Neural cell (in vitro differentiated cells): Measurements from ENCODE around the gene EIF4EBP2. TPM values are rescaled to one million over a fixed set of nuclear protein-coding genes. Genes with fewer than 3 reads are reported as not detected.

Source experiments
- H2AFZ ChIP-seq: fragments of 200-600, 300-800 bp; sonication (generic), shearing (Covaris generic); 2 replicates; pipeline ENCODE4 v1.6.0; 2014; ENCODE audit warnings: low read depth, mild to moderate bottlenecking, antibody characterized with exemption, low read length, moderate library complexity
- H3F3A ChIP-seq: fragments of 200-600 bp; shearing (Covaris generic); 2 replicates; pipeline ENCODE4 v1.6.1; 2016; ENCODE audit warnings: mild to moderate bottlenecking, moderate library complexity, mixed read lengths, antibody characterized with exemption, low read length; ENCODE audit not compliant: insufficient read depth, poor library complexity, severe bottlenecking
- H3K27ac ChIP-seq: fragments of 200-600, 300-800 bp; sonication (generic), shearing (Covaris generic); 2 replicates; pipeline ENCODE4 v1.5.1; 2014; ENCODE audit warnings: mild to moderate bottlenecking, low read length, moderate library complexity
- H3K27me3 ChIP-seq: fragments of 300-800, 200-600 bp; sonication (generic), shearing (Covaris generic); 2 replicates; pipeline ENCODE4 v1.6.0; 2014; ENCODE audit warnings: mild to moderate bottlenecking, low read depth, low read length, moderate library complexity; ENCODE audit not compliant: insufficient read depth
- H3K36me3 ChIP-seq: fragments of 300-800, 200-600 bp; sonication (generic), shearing (Covaris generic); 2 replicates; pipeline ENCODE4 v1.5.1; 2014; ENCODE audit warnings: mild to moderate bottlenecking, antibody characterized with exemption, low read length, moderate library complexity; ENCODE audit not compliant: insufficient read depth
- H3K4me2 ChIP-seq: fragments of 300-800, 200-600 bp; sonication (generic), shearing (Covaris generic); 2 replicates; pipeline ENCODE4 v1.6.0; 2014; ENCODE audit warnings: mild to moderate bottlenecking, low read length
- H3K4me3 ChIP-seq: fragments of 300-800, 200-600 bp; sonication (generic), shearing (Covaris generic); 2 replicates; pipeline ENCODE4 v1.5.1; 2014; ENCODE audit warnings: mild to moderate bottlenecking, low read length, moderate library complexity
- H3K79me2 ChIP-seq: fragments of 200-600 bp; shearing (Covaris generic); replicated peaks from 2 replicates; pipeline ENCODE4 v1.6.0; 2014; ENCODE audit warnings: mild to moderate bottlenecking, low read length, moderate library complexity; ENCODE audit not compliant: insufficient read depth
- H3K9ac ChIP-seq: fragments of 300-800, 200-600 bp; sonication (generic), shearing (Covaris generic); 2 replicates; pipeline ENCODE4 v1.6.1; 2016; ENCODE audit warnings: mild to moderate bottlenecking, low read length, mixed read lengths
- H3K9me2 ChIP-seq: fragments of 200-600 bp; shearing (Covaris generic); 2 replicates; pipeline ENCODE4 v1.6.1; 2016; ENCODE audit warnings: mild to moderate bottlenecking, low read length, mixed read lengths; ENCODE audit not compliant: insufficient read depth
- H3K9me3 ChIP-seq: fragments of 200-600, 300-800 bp; sonication (generic), shearing (Covaris generic); 2 replicates; pipeline ENCODE4 v1.6.1; 2016; ENCODE audit warnings: mild to moderate bottlenecking, mixed run types, low read length, moderate library complexity, mixed read lengths
- H4K20me1 ChIP-seq: fragments of 200-600 bp; shearing (Covaris generic); 2 replicates; pipeline ENCODE4 v1.6.1; 2016; ENCODE audit warnings: mild to moderate bottlenecking, mixed run types; ENCODE audit not compliant: insufficient read depth
- CTCF ChIP-seq: fragments of 450-650 bp; IDR thresholded peaks from 2 replicates; pipeline ENCODE4 v1.5.1; 2014; ENCODE audit warnings: antibody characterized with exemption, mild to moderate bottlenecking, moderate library complexity; ENCODE audit not compliant: poor library complexity, severe bottlenecking
- EP300 ChIP-seq: fragments of 450-650 bp; conservative IDR thresholded peaks from 2 replicates; pipeline ENCODE4 v1.6.1; 2014; ENCODE audit warnings: antibody characterized with exemption, mild to moderate bottlenecking, moderate library complexity; ENCODE audit not compliant: poor library complexity, severe bottlenecking
- EZH2 ChIP-seq: fragments of 200-600, 300-800 bp; shearing (Covaris generic), sonication (generic); IDR thresholded peaks from 2 replicates; pipeline ENCODE4 v1.6.1; 2014; ENCODE audit warnings: antibody characterized with exemption, low read length, borderline replicate concordance, mild to moderate bottlenecking; ENCODE audit not compliant: insufficient read depth, poor library complexity, severe bottlenecking
- MXI1 ChIP-seq: fragments of 450-650 bp; conservative IDR thresholded peaks from 2 replicates; pipeline ENCODE4 v1.6.1; 2014; ENCODE audit warnings: antibody characterized with exemption, mild to moderate bottlenecking; ENCODE audit not compliant: poor library complexity, severe bottlenecking
- POLR2AphosphoS5 ChIP-seq: IDR thresholded peaks from 2 replicates; pipeline ENCODE4 v1.6.1; 2012
- RAD21 ChIP-seq: fragments of 450-650 bp; conservative IDR thresholded peaks from 2 replicates; pipeline ENCODE4 v1.6.1; 2014; ENCODE audit warnings: antibody characterized with exemption, mild to moderate bottlenecking, moderate library complexity
- REST ChIP-seq: IDR thresholded peaks from 2 replicates; pipeline ENCODE4 v1.6.1; 2012; ENCODE audit warnings: borderline replicate concordance
- SMC3 ChIP-seq: fragments of 450-650 bp; conservative IDR thresholded peaks from 2 replicates; pipeline ENCODE4 v1.6.1; 2014; ENCODE audit warnings: antibody characterized with exemption, mild to moderate bottlenecking, moderate library complexity; ENCODE audit not compliant: poor library complexity
- TAF1 ChIP-seq: IDR thresholded peaks from 2 replicates; pipeline ENCODE4 v1.6.1; 2012; ENCODE audit warnings: low read depth
- polyA plus RNA-seq: library from polyadenylated mRNA; depleted of rRNA; stranded (reverse); fragments of >200 nt; gene quantifications from 2 replicates; pipeline ENCODE4 v1.2.3, GENCODE V29; 2014

EIF4EBP2 gene
- polyA plus RNA-seq, 1 donor from 2014 or later, result 51.7 TPM

- Histone ChIP-seq H4K20me1 (no peaks in the 10 kb centered on the region), H3K27ac (no peak overlapping the region), H3K9me2 (no peaks in the 10 kb centered on the region), H3K4me3 (no peak overlapping the region), H3K79me2 (no peaks in the 10 kb centered on the region), H3F3A (no peaks in the 10 kb centered on the region), H3K9me3 (no peaks in the 10 kb centered on the region), H3K36me3 (no peaks in the 10 kb centered on the region), H3K27me3 (peaks cover 30% of the 10 kb centered on the region), H3K4me2 (no peak overlapping the region), H2AFZ (no peak overlapping the region), H3K9ac (no peak overlapping the region)
- TF ChIP-seq MXI1 (no peak), REST (no peak)
These were observed 71.7 kb downstream of the EIF4EBP2 start for GRCh38 chr10:70475661-70476060.

GRCh38 chr10:70476249-70477035 lies 72.5 kb downstream of the EIF4EBP2 start:
- Histone ChIP-seq H3K36me3 (no peaks in the 10 kb centered on the region), H3K4me2 (no peak overlapping the region), H3K9ac (no peak overlapping the region), H3K27ac (no peak overlapping the region), H4K20me1 (no peaks in the 10 kb centered on the region), H3F3A (no peaks in the 10 kb centered on the region), H3K79me2 (no peaks in the 10 kb centered on the region), H3K4me3 (no peak overlapping the region), H3K9me3 (no peaks in the 10 kb centered on the region), H3K27me3 (peaks cover 30% of the 10 kb centered on the region), H2AFZ (no peak overlapping the region), H3K9me2 (no peaks in the 10 kb centered on the region)
- TF ChIP-seq CTCF, result no peak
- TF ChIP-seq REST, result no peak
- no peak for TF ChIP-seq POLR2AphosphoS5
- no peak for TF ChIP-seq TAF1
- TF ChIP-seq EP300, result no peak
- no peak for TF ChIP-seq EZH2
- TF ChIP-seq SMC3, result no peak
- TF ChIP-seq RAD21, result no peak
- no peak for TF ChIP-seq MXI1
